HG03378 (cell line): ENCODE results near the gene RPS27.
"Not testable (repeated sequence)": the region's sequence is repeated elsewhere in the genome, so short reads cannot be mapped to it uniquely, and the experiment has no call there.

Source experiments
- ATAC-seq: cut with Tn5 transposase; IDR thresholded peaks from one replicate; pipeline ENCODE4 v1.9.1; 2021; ENCODE audit warnings: mild to moderate bottlenecking, moderate library complexity; ENCODE audit not compliant: unreplicated experiment

The RPS27 gene

GRCh38 chr1:153985341-153985912 lies 5.1 kb upstream of the RPS27 start:
- no peak for ATAC-seq

- ATAC-seq, result no peak
These were observed 4.4 kb upstream of the RPS27 start, which contains the start of gene RAB13 for GRCh38 chr1:153985941-153986761. TSS of gene RAB13 (minus strand) at chr1:153986339. CDS start at chr1:153986236, 103 bp downstream.

GRCh38 chr1:153987621-153988020 lies 2.9 kb upstream of the RPS27 start:
- ATAC-seq, result no peak

GRCh38 chr1:153991151-153991630 lies 629 bp downstream of the RPS27 start:
- ATAC-seq, result no peak

- no peak for ATAC-seq
These were observed 1.2 kb downstream of the RPS27 start for GRCh38 chr1:153991806-153992205.

- no peak for ATAC-seq
These were observed 4.6 kb downstream of the RPS27 start for GRCh38 chr1:153995202-153995601.

GRCh38 chr1:153995640-153996039 lies 5.1 kb downstream of the RPS27 start:
- ATAC-seq, result no peak

GRCh38 chr1:153996882-153997281 lies 6.3 kb downstream of the RPS27 start:
- not testable (repeated sequence) for ATAC-seq

- ATAC-seq, result no peak
These were observed 9.9 kb downstream of the RPS27 start for GRCh38 chr1:154000420-154000819.

- ATAC-seq, result no peak
These were observed 15.6 kb downstream of the RPS27 start for GRCh38 chr1:154006136-154006535.

GRCh38 chr1:154012129-154012528 lies 21.6 kb downstream of the RPS27 start:
- ATAC-seq, result no peak

GRCh38 chr1:154012543-154012942 lies 22.0 kb downstream of the RPS27 start:
- ATAC-seq, result not testable (repeated sequence)

GRCh38 chr1:154014154-154014907 lies 23.8 kb downstream of the RPS27 start:
- ATAC-seq, result no peak

- ATAC-seq, result no peak
These were observed 28.7 kb downstream of the RPS27 start for GRCh38 chr1:154019269-154019668.

- no peak for ATAC-seq
These were observed 29.4 kb downstream of the RPS27 start for GRCh38 chr1:154019940-154020339.

GRCh38 chr1:154033697-154034096 lies 43.1 kb downstream of the RPS27 start:
- not testable (repeated sequence) for ATAC-seq
